ENCODE results near the gene TBX1.
"Not testable (repeated sequence)": the region's sequence is repeated elsewhere in the genome, so short reads cannot be mapped to it uniquely, and the experiment has no call there.

The TBX1 gene

GRCh38 chr22:19785461-19786263 is 25.1 kb downstream of the TBX1 start:
- DNase-seq, result no peak

DNA sequence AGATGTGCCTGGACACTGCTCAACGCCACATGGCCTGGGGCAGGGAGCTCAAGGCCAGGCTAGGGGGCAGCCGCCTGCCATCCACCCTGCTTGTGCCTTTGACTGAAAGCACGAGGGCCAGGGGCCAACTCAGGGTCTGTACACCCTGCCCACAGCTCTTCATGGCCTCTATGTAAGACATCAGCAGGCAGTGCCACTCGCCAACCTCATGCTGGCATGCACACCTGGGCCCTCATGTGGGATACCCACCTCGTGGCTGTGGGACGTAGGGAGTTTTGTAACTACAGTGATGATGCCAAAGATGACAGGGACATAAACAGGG is 25.6 kb downstream of the TBX1 start:
- no peak for DNase-seq

DNA sequence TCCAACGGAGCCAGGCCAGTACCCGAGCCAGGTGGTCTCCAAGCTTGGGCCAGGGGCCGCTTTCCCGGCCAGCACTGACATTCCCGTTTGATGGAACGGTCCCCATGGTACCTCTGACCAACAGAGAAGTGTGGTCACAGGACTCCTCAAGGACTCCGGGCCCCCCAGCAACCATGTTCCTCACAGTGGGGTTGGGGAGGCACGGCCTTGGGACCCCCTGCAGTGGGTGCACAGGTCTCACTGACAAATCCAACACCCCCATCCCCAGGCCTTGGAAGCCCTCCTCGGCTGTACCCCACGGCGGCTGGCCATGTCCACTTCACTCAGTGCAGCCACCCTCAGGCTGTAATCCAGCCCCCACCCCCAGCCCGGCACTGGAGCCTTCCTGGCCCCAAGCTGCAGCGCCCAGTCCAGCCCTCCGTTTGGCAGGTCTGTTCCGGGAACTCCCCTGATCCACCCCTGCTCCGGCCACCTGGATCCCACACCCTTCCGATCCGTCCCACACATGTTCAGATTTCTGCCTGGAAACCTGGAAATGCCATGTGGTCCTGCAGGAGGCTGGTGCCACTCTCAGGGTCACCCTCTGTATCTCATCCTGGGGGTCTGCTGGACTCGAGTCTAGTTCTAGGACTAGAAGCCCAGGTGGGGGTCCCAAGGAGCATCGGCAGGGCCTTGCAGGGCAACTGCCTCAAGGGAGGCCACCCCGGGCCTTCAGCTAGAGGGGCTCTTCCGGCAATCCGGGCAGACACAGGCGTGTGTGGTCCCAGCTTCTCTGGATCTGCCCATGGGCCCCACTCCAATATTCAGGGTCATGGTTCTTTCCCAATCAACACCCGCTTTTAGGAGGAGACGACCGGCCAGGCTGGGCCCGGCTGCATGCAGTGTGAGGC is 26.6 kb downstream of the TBX1 start:
- no peak for DNase-seq

GRCh38 chr22:19787849-19788141 is 27.2 kb downstream of the TBX1 start:
- DNase-seq, result no peak

DNA sequence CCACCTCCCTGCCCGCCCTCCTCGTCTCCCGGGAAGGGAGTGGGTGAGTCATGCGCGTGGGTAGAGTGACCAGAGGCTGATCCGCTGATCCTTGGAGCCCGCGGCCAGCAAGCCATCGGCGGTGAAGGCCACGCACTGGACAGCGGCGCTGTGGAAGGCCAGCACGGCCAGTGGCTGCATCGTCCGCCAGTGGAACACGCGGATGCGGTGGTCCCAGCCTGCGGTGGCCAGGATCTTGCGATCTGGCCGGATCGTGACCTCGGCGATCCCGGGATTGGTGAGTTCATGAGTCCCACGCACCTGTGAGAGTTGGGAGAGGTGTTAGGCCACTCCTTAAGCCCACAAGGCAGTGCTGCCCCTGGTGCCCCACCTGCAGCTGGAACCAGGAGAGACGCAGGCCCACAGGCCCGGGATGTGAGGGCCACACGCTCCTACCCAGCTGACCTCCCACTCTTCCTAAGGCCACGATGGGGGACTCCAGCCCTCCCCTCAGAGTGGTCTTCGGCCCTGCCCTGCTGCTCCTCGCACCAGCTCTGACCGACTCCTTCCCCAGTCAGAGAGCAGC is 28.2 kb downstream of the TBX1 start:
- no peak for DNase-seq

DNA sequence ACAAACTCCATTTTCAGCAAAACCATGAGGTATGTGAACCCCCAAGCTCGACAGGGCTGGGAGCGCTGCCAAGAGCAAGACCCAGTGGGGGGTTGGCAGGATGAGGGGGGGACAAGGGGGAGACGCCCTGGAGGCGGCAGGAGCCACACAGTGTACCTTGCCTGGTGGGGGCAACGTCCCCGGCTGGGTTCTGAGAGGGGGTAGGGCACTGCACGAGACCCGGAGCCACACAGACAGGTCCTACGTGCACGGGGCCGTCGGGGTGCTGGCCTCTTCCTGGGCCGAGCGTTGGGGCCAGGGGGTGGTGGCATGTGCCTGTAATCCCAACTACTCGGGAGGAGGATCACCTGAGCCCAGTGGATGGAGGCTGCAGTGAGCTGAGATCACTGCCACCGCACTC is 28.8 kb downstream of the TBX1 start:
- no peak for DNase-seq

DNA sequence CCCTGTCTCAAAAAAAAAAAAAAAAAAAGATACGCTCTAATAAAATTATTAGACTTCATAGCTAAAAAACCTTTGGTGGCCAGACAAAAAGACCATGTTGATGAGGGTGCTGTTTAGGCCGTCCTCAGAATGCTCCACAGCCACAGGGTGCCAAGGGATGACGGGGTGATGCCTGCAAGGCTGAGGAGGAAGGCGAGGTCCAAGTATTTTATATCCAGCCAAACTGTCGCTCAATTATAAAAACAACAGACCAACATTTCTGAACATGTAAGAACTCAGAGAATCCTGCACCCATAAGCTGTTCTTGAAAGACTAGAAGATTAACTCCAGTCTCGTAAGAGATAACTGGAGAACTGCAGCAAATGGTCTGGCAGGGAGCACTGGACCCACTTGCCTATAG is 29.2 kb downstream of the TBX1 start:
- no peak for DNase-seq

DNA sequence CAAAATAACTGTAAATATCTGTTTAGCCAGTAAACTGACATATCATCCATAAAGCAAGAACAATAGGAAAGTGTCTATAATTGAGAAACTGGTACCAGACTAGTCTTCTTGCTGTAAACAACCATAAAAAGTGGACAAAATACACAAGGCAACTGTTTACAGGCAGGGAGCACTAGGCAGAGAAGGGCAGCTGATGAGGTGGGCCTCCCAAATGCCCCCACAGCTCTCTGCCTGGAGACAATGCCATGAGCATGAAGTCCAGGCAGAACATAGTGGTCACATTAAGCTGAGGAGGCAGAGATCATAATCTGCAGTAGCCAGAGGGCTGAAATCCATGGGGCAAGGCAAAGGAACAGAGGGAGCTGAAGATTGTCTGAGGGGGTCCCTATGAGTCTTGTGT is 30.7 kb downstream of the TBX1 start:
- DNase-seq, result no peak

- DNase-seq, result no peak
These were observed 31.3 kb downstream of the TBX1 start for GRCh38 chr22:19791894-19792293.

GRCh38 chr22:19792383-19792896 is 31.9 kb downstream of the TBX1 start:
- not testable (repeated sequence) for DNase-seq

DNA sequence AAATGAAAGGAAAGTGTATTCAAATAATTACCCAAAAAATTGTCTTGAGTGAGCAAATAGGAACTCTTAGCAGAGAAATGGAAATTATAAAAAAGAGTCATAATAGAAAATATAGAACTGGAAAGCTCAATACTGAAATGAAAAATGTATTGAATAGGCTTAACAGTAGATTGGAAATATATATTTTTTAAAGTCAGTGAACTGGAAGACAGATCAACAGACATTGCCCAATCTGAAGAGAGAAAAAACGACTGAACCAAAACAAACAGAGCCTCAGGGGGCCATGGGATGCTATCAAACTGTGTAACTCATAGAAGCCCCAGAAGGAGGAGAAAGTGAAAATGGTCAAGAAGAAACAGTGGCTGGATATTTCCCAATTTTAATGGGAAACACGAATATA is 32.6 kb downstream of the TBX1 start:
- no peak for DNase-seq

DNA sequence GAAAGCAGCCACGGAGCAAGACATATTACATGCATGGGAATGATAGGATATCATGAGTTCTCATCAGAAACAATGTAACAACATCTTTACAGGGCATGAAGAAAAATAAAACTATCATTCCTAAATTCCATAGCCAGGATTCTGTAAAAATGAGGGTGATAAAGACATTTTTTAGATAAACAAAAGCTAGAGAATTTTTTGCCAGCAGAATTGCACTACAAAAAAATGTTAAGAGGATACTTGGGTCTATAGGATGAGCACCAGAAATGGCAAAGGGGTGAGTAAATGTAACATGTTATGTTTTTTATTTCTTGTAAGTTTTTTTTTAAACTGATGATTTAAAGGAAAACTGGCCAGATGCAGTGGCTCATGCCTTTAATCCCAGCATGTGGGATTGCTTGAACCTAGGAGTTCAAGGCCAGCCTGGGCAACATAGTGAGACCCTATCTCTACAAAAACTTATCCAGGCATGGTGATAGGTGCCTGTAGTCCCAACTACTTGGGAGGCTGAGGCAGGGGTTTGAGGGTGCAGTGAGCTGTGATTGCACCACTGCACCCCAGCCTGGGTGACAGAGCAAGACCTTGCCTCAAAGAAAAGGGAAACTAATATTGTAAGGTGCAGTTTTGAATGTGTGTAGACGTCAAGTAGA is 33.2 kb downstream of the TBX1 start:
- no peak for DNase-seq

GRCh38 chr22:19795617-19796008 is 35.0 kb downstream of the TBX1 start:
- no peak for DNase-seq

DNA sequence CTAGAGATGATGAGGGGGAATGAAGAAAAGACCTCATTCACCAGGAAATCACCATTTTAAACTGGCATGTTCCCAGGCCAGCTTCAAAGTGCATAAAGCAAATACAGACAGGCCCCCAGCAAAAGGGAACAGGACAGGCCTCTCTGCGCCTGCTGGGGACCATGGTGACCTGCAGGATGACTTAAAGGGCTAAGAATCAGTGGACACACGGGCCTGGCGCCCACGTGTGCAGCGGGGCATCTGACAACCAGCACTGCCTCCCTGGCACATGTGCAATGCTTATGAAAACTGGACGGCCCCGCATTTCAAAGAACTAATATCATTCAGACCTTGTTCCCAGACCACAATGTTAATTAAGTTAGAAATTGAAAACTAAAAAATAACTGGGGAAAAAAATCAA is 35.6 kb downstream of the TBX1 start:
- no peak for DNase-seq

DNA sequence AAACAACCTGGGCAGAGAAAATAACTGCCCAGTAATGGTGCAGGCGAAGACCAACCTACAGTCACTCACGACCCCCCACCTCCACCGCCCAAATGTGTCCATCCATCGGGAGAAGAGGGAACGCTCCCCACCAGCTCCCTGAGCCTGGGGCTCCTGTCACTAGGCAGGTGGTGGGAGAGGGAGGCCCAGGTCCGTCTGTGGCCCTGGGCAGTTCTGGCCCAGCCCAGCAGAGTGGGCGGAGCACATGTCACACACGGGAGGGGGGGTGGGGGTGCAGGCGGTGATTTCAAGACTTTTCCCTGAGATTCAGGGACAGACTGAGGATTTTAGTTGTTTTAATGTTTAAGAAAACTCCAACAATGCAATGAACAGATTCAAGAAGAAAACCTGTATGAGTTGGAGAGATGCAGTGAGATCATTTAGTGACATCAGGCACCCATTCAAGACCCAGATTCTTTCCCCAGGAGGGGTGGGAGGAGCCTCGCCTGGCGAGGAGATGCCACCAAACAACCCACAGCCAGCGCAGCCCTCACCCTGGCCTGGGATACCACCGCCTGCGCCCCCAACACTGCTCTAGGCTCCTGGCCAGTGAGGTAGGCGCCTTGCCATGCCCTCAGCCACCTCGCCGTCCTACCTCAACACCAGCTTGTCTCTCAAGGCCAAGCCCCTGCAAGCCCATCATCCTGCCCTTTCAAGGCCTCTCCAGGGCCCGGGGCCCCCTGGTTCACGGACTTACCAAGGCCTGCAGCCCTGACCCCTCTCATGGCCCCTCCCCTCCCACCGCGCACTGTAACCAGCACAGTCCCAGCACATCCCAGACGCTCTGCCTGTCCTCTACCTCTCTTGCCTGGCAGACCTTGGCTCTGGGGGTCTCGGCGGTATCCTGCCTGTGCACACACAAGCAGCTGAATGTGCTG is 36.8 kb downstream of the TBX1 start:
- DNase-seq, result no peak

GRCh38 chr22:19798003-19798665 is 37.6 kb downstream of the TBX1 start:
- DNase-seq, result no peak

- DNase-seq, result peak in 1 of 2 experiments; percentile 17
These were observed 38.3 kb downstream of the TBX1 start for GRCh38 chr22:19798891-19799293.

DNA sequence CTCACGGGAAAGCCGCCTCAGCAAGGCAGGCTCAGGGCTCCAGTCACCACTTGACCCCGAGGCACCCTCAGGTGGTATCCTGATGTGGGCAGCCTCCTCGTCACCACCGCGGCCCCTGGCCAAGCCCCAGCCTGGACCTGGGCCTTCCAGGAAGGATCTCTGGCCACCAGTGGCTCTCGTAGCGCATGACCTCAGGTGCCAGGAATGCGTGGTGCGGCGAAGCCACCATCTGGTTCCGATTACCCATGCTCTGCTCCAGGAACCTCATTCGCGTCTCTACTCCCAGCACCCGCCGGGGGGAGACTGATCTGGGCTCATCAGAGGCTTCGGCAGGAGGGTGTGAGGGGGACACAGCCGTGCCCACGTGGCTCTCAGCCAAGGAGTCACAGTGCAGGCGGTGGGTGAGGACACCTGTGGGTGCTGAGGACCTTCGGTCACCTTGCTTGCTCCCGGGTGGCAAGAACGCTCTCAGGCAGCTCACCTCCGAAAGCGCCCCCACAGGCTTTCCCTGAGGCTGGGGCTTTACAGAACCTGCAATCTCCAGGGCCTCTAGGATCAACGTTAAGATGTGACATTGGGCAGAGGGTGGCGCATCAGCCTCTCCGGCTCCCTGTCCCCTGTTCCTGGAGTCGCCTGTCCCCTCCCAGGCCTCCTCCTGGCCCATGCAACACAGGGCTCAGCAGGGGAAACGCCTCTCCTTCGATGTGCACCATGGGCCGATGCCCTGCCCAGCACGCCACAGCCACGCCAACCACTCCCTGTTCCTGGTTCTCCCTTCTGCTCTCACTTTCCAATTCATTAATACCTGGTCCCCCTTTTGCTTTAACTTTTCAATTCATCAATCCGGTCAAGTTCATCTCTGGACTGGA is 39.0 kb downstream of the TBX1 start:
- DNase-seq, result no peak

DNA sequence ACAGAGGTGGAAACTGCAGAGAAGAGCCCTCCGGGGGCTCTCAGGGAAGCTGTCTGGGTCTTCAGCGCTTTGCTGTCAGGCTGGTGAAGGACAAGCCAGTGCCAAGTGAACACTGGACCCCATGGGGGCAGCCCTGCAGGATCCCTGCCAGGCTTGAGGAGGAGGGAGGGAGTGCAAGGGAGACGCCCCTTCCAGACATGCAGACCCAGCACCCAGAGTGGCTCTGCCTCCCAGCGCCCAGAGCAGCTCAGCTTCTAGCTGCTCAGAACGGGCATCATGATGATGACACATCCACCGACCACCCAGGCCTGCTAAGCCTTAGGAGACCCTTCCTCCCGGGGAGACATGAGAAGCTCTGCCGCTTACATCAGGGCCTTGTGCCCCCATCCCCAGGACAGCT is 39.7 kb downstream of the TBX1 start:
- DNase-seq, result no peak

DNA sequence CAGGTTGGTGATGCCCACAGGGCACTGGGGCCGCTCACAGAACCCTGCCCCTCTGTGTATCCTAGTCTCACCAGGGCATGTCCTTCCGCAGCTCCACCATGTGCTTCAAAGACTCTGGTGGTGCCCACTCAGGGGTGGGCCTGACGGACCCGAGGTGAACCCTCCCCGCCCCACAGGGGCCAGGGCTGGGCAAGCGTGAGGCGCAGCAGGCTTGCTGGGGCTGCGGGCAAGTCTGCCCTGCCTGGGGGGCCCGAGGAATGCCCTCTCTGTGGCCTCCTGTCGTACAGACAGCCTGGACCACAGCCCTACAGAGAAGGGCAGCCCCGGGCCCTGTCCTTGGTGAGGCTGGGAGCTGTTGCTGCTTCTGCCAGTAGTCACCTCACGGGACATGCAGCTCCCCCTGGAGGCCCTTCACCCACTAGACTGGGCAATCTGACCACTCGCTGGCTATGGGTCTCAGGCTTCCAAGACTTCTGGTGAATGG is 40.2 kb downstream of the TBX1 start:
- DNase-seq, result no peak

Measured in NCI-H524 (cell line).